Activated CD4-positive, alpha-beta memory T cell treated with anti-CD3 and anti-CD28 coated beads, Interleukin-2, amount 10 ng/mL, durations not matched to agents 7 days and 5 days (primary cell): ENCODE measurements around the gene KCNH1. TPM values are rescaled to one million over a fixed set of nuclear protein-coding genes. Genes with fewer than 3 reads are reported as not detected.

Source experiments
- CTCF ChIA-PET: fragments of 350-600 bp; sonication (Branson Sonifier 250); formaldehyde crosslinking; loops from one replicate; lab custom pipeline; 2021; ENCODE audit warnings: antibody characterized with exemption, inconsistent platforms; lab: Charles Lee
- POLR2A ChIA-PET: fragments of 350-600 bp; sonication (Branson Sonifier 250); formaldehyde crosslinking; loops from one replicate; lab custom pipeline; 2021; ENCODE audit warnings: antibody characterized with exemption; lab: Charles Lee
- DNase-seq: peaks from one replicate; pipeline ENCODE4 v3.0.0-alpha.2; 2020
- H3K27ac Mint-ChIP-seq: one replicate; pipeline ENCODE4 v1.8.0; 2021; ENCODE audit warnings: mild to moderate bottlenecking, mixed read lengths
- H3K27me3 Mint-ChIP-seq: one replicate; pipeline ENCODE4 v1.8.0; 2021; ENCODE audit warnings: mixed read lengths
- H3K36me3 Mint-ChIP-seq: one replicate; pipeline ENCODE4 v1.8.0; 2021; ENCODE audit warnings: low read depth, mixed read lengths
- H3K4me1 Mint-ChIP-seq: one replicate; pipeline ENCODE4 v1.8.0; 2021; ENCODE audit warnings: mixed read lengths
- H3K4me3 Mint-ChIP-seq: one replicate; pipeline ENCODE4 v1.8.0; 2021; ENCODE audit warnings: mild to moderate bottlenecking, mixed read lengths
- H3K9me3 Mint-ChIP-seq: one replicate; pipeline ENCODE4 v1.8.0; 2021; ENCODE audit warnings: mixed read lengths
- total RNA-seq, 2 experiments: library from RNA; stranded (reverse); gene quantifications; one replicate each; pipeline ENCODE4 v1.2.3, GENCODE V29; 2021

KCNH1 gene, protein sequence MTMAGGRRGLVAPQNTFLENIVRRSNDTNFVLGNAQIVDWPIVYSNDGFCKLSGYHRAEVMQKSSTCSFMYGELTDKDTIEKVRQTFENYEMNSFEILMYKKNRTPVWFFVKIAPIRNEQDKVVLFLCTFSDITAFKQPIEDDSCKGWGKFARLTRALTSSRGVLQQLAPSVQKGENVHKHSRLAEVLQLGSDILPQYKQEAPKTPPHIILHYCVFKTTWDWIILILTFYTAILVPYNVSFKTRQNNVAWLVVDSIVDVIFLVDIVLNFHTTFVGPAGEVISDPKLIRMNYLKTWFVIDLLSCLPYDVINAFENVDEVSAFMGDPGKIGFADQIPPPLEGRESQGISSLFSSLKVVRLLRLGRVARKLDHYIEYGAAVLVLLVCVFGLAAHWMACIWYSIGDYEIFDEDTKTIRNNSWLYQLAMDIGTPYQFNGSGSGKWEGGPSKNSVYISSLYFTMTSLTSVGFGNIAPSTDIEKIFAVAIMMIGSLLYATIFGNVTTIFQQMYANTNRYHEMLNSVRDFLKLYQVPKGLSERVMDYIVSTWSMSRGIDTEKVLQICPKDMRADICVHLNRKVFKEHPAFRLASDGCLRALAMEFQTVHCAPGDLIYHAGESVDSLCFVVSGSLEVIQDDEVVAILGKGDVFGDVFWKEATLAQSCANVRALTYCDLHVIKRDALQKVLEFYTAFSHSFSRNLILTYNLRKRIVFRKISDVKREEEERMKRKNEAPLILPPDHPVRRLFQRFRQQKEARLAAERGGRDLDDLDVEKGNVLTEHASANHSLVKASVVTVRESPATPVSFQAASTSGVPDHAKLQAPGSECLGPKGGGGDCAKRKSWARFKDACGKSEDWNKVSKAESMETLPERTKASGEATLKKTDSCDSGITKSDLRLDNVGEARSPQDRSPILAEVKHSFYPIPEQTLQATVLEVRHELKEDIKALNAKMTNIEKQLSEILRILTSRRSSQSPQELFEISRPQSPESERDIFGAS
- total RNA-seq: not detected

- H3K27me3 Mint-ChIP-seq: peaks cover 74% of the 10 kb centered on the region
- H3K36me3 Mint-ChIP-seq: no peaks in the 10 kb centered on the region
- peak; percentile 73 for DNase-seq
- peak within 1 kb of the TSS; percentile 46 for H3K4me3 Mint-ChIP-seq
- H3K9me3 Mint-ChIP-seq: no peaks in the 10 kb centered on the region
- H3K4me1 Mint-ChIP-seq: peaks cover 8% of the 10 kb centered on the region
- no peak within 1 kb of the TSS for H3K27ac Mint-ChIP-seq
- POLR2A ChIA-PET: interaction anchor here (1.1 kb wide), 1 partner anchor 681 kb away, joined by 4 read pairs; no protein-coding TSS in a partner anchor
- CTCF ChIA-PET: interaction anchor here (0.6 to 3.0 kb wide), 20 partner anchors 10 to 991 kb away, joined by 3 to 29 read pairs (median 3); partner anchors contain the start of gene SLC30A1
These were observed at the start of gene KCNH1 for GRCh38 chr1:211133836-211134669. KCNH1 (minus strand) TSS chr1:211134148; CDS start chr1:211133945, 203 bp downstream.

DNA sequence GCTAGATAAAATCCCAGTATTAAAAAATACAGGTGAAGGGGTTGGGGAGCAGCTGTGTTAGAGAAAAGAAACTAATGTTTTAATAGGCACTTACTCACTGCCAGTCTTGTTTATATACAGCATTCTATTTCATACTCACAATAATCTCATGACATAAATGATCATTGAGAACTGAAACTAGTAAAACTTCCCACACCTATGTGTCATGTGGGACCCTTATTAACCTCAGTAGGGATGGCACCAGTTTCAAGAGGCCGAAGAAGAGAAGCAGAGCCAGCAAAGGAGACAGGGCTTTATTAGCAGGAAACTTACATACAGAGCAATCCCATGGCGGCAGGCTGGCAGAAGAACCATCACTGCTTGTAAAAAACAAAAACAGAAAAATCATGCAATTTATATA, 48.8 kb upstream of the KCNH1 start:
- CTCF ChIA-PET: no interaction called here
- POLR2A ChIA-PET: interaction anchor here (1.5 kb wide), 1 partner anchor 12 kb away, joined by 3 read pairs; no protein-coding TSS in a partner anchor

DNA sequence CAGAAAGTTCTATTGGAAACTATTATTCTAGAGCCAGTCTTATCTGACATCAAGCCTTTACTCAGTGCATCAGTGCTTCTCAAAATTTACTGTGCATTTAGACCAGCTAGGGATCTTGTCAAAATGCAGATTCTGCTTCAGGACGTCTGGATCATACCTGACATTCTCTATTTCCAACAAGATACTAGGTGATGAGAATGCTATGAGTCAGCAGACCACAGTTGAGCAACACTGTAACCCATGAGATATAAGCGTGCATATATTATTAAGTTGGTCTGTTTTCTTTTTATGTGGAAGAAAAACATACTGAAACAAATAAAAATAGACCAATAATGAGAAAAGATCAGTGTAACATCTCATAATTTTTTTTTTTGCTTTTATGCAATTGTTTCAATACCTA, 40.4 kb upstream of the KCNH1 start:
- H3K27ac Mint-ChIP-seq: no peak overlapping the region
- ChIA-PET POLR2A (no interaction called here), CTCF (no interaction called here)

More for the DNA sequence above, 48.8 kb upstream of the KCNH1 start:
- H3K36me3 Mint-ChIP-seq: no peaks in the 10 kb centered on the region
- no peaks in the 10 kb centered on the region for H3K4me1 Mint-ChIP-seq
- H3K27ac Mint-ChIP-seq: no peak overlapping the region
- peaks cover 3% of the 10 kb centered on the region for H3K27me3 Mint-ChIP-seq
- no peak overlapping the region for H3K4me3 Mint-ChIP-seq
- no peaks in the 10 kb centered on the region for H3K9me3 Mint-ChIP-seq
- DNase-seq: no peak

GRCh38 chr1:211172657-211173056, 38.7 kb upstream of the KCNH1 start:
- CTCF ChIA-PET: no interaction called here
- Mint-ChIP-seq H3K36me3 (no peaks in the 10 kb centered on the region), H3K9me3 (peaks cover 15% of the 10 kb centered on the region), H3K4me3 (no peak overlapping the region), H3K27ac (no peak overlapping the region), H3K4me1 (no peaks in the 10 kb centered on the region), H3K27me3 (peaks cover 10% of the 10 kb centered on the region)
- no peak for DNase-seq
- POLR2A ChIA-PET: no interaction called here

More for the DNA sequence above, 40.4 kb upstream of the KCNH1 start:
- Mint-ChIP-seq H3K9me3 (peaks cover 4% of the 10 kb centered on the region), H3K4me3 (no peak overlapping the region), H3K27me3 (peaks cover 11% of the 10 kb centered on the region), H3K36me3 (no peaks in the 10 kb centered on the region), H3K4me1 (no peaks in the 10 kb centered on the region)
- no peak for DNase-seq

DNA sequence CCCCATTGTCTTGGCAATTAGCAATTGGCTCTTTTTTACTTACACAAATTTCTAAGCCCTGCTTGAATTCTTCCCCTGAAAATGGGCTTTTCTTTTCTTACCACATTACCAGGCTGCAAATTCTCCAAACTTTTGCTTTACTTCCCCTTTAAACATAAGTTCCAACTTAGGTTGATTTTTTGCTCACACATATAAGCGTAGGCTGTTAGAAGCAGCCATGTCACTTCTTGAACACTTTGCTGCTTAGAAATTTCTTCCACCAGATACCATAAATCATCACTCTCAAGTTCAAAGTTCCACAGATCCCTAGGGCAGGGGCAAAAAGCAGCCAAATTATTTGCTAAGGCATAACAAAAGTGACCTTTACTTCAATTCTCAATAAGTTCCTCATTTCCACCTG, 35.4 kb upstream of the KCNH1 start:
- ChIA-PET CTCF (no interaction called here), POLR2A (no interaction called here)
- H3K27ac Mint-ChIP-seq: no peak overlapping the region
- H3K36me3 Mint-ChIP-seq: no peaks in the 10 kb centered on the region
- DNase-seq: no peak
- H3K4me1 Mint-ChIP-seq: no peaks in the 10 kb centered on the region
- H3K9me3 Mint-ChIP-seq: peaks cover 15% of the 10 kb centered on the region
- H3K4me3 Mint-ChIP-seq: no peak overlapping the region
- peaks cover 21% of the 10 kb centered on the region for H3K27me3 Mint-ChIP-seq

GRCh38 chr1:211158866-211159265, 24.9 kb upstream of the KCNH1 start:
- CTCF ChIA-PET: no interaction called here
- no peak for DNase-seq
- no peaks in the 10 kb centered on the region for H3K4me1 Mint-ChIP-seq
- no peak overlapping the region for H3K4me3 Mint-ChIP-seq
- peaks cover 11% of the 10 kb centered on the region for H3K27me3 Mint-ChIP-seq
- H3K36me3 Mint-ChIP-seq: no peaks in the 10 kb centered on the region
- peaks cover 6% of the 10 kb centered on the region for H3K9me3 Mint-ChIP-seq
- POLR2A ChIA-PET: no interaction called here
- H3K27ac Mint-ChIP-seq: no peak overlapping the region

- Mint-ChIP-seq H3K27me3 (peaks cover 10% of the 10 kb centered on the region), H3K9me3 (peaks cover 6% of the 10 kb centered on the region), H3K36me3 (no peaks in the 10 kb centered on the region), H3K4me1 (no peaks in the 10 kb centered on the region), H3K27ac (no peak overlapping the region), H3K4me3 (no peak overlapping the region)
- ChIA-PET CTCF (no interaction called here), POLR2A (no interaction called here)
- DNase-seq: no peak
These were observed 21.1 kb upstream of the KCNH1 start for GRCh38 chr1:211155040-211155439.

GRCh38 chr1:211153932-211154331, 20.0 kb upstream of the KCNH1 start:
- no peak for DNase-seq
- H3K27me3 Mint-ChIP-seq: peaks cover 10% of the 10 kb centered on the region
- H3K4me3 Mint-ChIP-seq: no peak overlapping the region
- peaks cover 6% of the 10 kb centered on the region for H3K9me3 Mint-ChIP-seq
- H3K4me1 Mint-ChIP-seq: no peaks in the 10 kb centered on the region
- POLR2A ChIA-PET: no interaction called here
- CTCF ChIA-PET: interaction anchor here (0.6 kb wide), 1 partner anchor 58 kb away, joined by 3 read pairs; no protein-coding TSS in a partner anchor
- H3K36me3 Mint-ChIP-seq: no peaks in the 10 kb centered on the region
- H3K27ac Mint-ChIP-seq: no peak overlapping the region

GRCh38 chr1:211148366-211148765, 14.4 kb upstream of the KCNH1 start:
- no peaks in the 10 kb centered on the region for H3K36me3 Mint-ChIP-seq
- no peak overlapping the region for H3K4me3 Mint-ChIP-seq
- H3K27me3 Mint-ChIP-seq: peaks cover 13% of the 10 kb centered on the region
- DNase-seq: no peak
- POLR2A ChIA-PET: no interaction called here
- no peaks in the 10 kb centered on the region for H3K4me1 Mint-ChIP-seq
- CTCF ChIA-PET: no interaction called here
- no peaks in the 10 kb centered on the region for H3K9me3 Mint-ChIP-seq
- no peak overlapping the region for H3K27ac Mint-ChIP-seq

DNA sequence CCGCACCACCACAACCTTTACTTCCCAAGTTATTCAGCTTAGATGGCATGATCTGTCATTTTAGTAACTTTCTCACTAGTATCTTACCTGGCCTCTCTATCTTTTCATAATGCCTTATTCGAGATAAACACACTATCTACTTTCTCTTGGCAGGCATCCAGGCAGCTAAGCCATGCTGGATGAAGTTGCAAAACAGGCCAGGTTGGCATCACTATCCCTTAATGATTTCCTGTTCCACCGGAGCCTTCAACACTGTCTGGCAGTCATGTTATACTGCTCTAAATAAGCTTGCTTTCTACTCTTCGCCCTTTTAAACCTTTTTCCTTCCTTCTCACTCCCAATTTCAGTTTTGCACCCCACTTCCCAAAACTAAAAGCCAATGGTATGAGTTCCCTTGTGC, 12.0 kb upstream of the KCNH1 start:
- H3K27ac Mint-ChIP-seq: no peak overlapping the region
- H3K27me3 Mint-ChIP-seq: peaks cover 24% of the 10 kb centered on the region
- DNase-seq: no peak
- ChIA-PET POLR2A (no interaction called here), CTCF (interaction anchor here (1.9 kb wide), 1 partner anchor 12 kb away, joined by 7 read pairs; the partner anchor contains the start of gene KCNH1)
- no peaks in the 10 kb centered on the region for H3K9me3 Mint-ChIP-seq
- H3K4me1 Mint-ChIP-seq: no peaks in the 10 kb centered on the region
- no peaks in the 10 kb centered on the region for H3K36me3 Mint-ChIP-seq
- H3K4me3 Mint-ChIP-seq: no peak overlapping the region

DNA sequence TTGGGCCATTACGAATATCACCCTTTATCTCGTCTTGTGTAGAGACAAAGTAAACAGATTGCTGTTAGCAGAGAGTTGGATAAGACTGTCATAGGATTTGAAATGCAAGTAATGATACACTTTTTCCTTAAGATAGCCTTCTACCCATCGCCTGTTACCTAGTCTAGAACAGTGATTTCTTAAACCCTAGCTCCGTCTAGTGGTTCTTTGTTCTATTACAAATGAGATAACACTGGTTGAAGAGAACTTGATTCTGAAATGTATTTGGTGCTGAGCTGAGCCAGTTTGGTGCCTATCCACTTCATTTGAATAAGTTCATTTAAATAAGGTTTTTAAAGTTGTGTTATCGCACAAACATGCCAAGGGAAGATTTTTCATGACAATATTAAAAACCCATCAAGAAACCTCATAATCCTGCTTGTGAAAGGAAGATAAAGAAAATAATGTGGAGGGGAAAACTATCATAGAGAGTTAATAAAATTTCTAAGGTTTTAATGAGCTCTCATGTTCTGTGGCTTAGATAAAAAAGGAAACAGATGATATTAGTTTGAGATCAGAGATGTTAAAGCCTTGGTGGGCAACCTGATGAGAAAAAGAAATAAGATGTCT, 1.5 kb upstream of the KCNH1 start:
- Mint-ChIP-seq H3K4me3 (no peak overlapping the region), H3K9me3 (no peaks in the 10 kb centered on the region), H3K4me1 (peaks cover 8% of the 10 kb centered on the region), H3K27me3 (peaks cover 77% of the 10 kb centered on the region), H3K27ac (no peak overlapping the region), H3K36me3 (no peaks in the 10 kb centered on the region)
- POLR2A ChIA-PET: no interaction called here
- CTCF ChIA-PET: interaction anchor here (1.0 to 3.0 kb wide), 8 partner anchors 8 to 727 kb away, joined by 3 to 29 read pairs (median 4); no protein-coding TSS in a partner anchor
- no peak for DNase-seq
